Mesenchymal stem cell (in vitro differentiated cells and primary cell): ENCODE data around the gene ACSL5.

Experiments used
- DNase-seq: peaks from one replicate; pipeline ENCODE4 v3.0.0-alpha.2; 2013
- H2AFZ ChIP-seq: one replicate; pipeline ENCODE4 v1.6.1; 2013; ENCODE audit warnings: low read depth, mild to moderate bottlenecking, control low read depth, inconsistent platforms, low read length, moderate library complexity
- H2AK5ac ChIP-seq: 2 replicates; pipeline ENCODE4 v1.6.1; 2013; ENCODE audit warnings: low read length, moderate library complexity, mild to moderate bottlenecking, inconsistent platforms; ENCODE audit not compliant: severe bottlenecking
- H2BK120ac ChIP-seq: one replicate; pipeline ENCODE4 v1.6.1; 2013; ENCODE audit warnings: low read depth, mild to moderate bottlenecking, inconsistent platforms, low read length, moderate library complexity
- H2BK12ac ChIP-seq, 2 experiments: one replicate each; pipeline ENCODE4 v1.6.1; 2013; ENCODE audit warnings: inconsistent platforms in 2 of 2, low read length in 2 of 2, mild to moderate bottlenecking in 2 of 2, moderate library complexity in 2 of 2, control low read depth in 1 of 2
- H2BK15ac ChIP-seq: one replicate; pipeline ENCODE4 v1.6.1; 2013; ENCODE audit warnings: mild to moderate bottlenecking, low read depth, inconsistent platforms; ENCODE audit not compliant: poor library complexity, severe bottlenecking
- H2BK5ac ChIP-seq: 2 replicates; pipeline ENCODE4 v1.6.1; 2013; ENCODE audit warnings: low read depth, mild to moderate bottlenecking, low read length, control low read depth, inconsistent platforms; ENCODE audit not compliant: poor library complexity, severe bottlenecking
- H3K14ac ChIP-seq, 2 experiments: one replicate each; pipeline ENCODE4 v1.6.1; 2013; ENCODE audit warnings: inconsistent platforms in 2 of 2, low read length in 2 of 2, control low read depth in 1 of 2, mild to moderate bottlenecking in 1 of 2, moderate library complexity in 1 of 2
- H3K18ac ChIP-seq, 2 experiments: one replicate each; pipeline ENCODE4 v1.6.1; 2013; ENCODE audit warnings: inconsistent platforms in 2 of 2, low read length in 2 of 2, control low read depth in 1 of 2, low read depth in 1 of 2, mild to moderate bottlenecking in 1 of 2
- H3K23ac ChIP-seq, 2 experiments: one replicate each; pipeline ENCODE4 v1.6.1; 2013; ENCODE audit warnings: inconsistent platforms in 2 of 2, low read length in 2 of 2, mild to moderate bottlenecking in 2 of 2, moderate library complexity in 2 of 2, control low read depth in 1 of 2
- H3K27ac ChIP-seq: 2 replicates; pipeline ENCODE4 v1.5.1; 2013; ENCODE audit warnings: mild to moderate bottlenecking, moderate library complexity, low read length, control low read depth, inconsistent platforms; ENCODE audit not compliant: poor library complexity, severe bottlenecking
- H3K27me3 ChIP-seq, 2 experiments: 2 replicates each; pipeline versions ENCODE4 v1.6.1 to v1.7.0; 2013; ENCODE audit warnings: low read length in 2 of 2, mild to moderate bottlenecking in 2 of 2, moderate library complexity in 2 of 2, control low read depth in 1 of 2, inconsistent platforms in 1 of 2; ENCODE audit not compliant: control insufficient read depth in 1 of 2, insufficient read depth in 1 of 2
- H3K36me3 ChIP-seq, 2 experiments: 2 replicates each; pipeline versions ENCODE4 v1.6.1 to v1.7.0; 2013; ENCODE audit warnings: low read length in 2 of 2, control low read depth in 1 of 2, inconsistent platforms in 1 of 2, low read depth in 1 of 2, mild to moderate bottlenecking in 1 of 2; ENCODE audit not compliant: insufficient read depth in 2 of 2, control insufficient read depth in 1 of 2
- H3K4ac ChIP-seq, 2 experiments: one replicate each; pipeline ENCODE4 v1.6.1; 2013; ENCODE audit warnings: inconsistent platforms in 2 of 2, low read length in 2 of 2, mild to moderate bottlenecking in 2 of 2, moderate library complexity in 2 of 2, control low read depth in 1 of 2, low read depth in 1 of 2
- H3K4me1 ChIP-seq: 2 replicates; pipeline ENCODE4 v1.6.1; 2013; ENCODE audit warnings: low read depth, low read length, control low read depth; ENCODE audit not compliant: control insufficient read depth, insufficient read depth
- H3K4me2 ChIP-seq: 2 replicates; pipeline ENCODE4 v1.6.1; 2013; ENCODE audit warnings: low read length, mild to moderate bottlenecking, inconsistent platforms; ENCODE audit not compliant: poor library complexity, severe bottlenecking
- H3K4me3 ChIP-seq, 2 experiments: 2 replicates each; pipeline versions ENCODE4 v1.5.1 to v1.7.0; 2013; ENCODE audit warnings: low read length in 2 of 2, mild to moderate bottlenecking in 2 of 2, control low read depth in 1 of 2, low read depth in 1 of 2; ENCODE audit not compliant: insufficient read depth in 1 of 2
- H3K79me1 ChIP-seq: replicated peaks from 2 replicates; pipeline ENCODE4 v1.6.1; 2013; ENCODE audit warnings: mild to moderate bottlenecking, control low read depth, low read length, inconsistent platforms; ENCODE audit not compliant: poor library complexity, severe bottlenecking
- H3K9ac ChIP-seq: 2 replicates; pipeline ENCODE4 v1.7.0; 2013; ENCODE audit warnings: mild to moderate bottlenecking, low read length, moderate library complexity
- H3K9me3 ChIP-seq: 2 replicates; pipeline ENCODE4 v1.7.0; 2013; ENCODE audit warnings: mild to moderate bottlenecking, low read length; ENCODE audit not compliant: control insufficient read depth
- H4K8ac ChIP-seq: one replicate; pipeline ENCODE4 v1.6.1; 2013; ENCODE audit warnings: inconsistent platforms, mild to moderate bottlenecking, low read length, moderate library complexity
- H4K91ac ChIP-seq: one replicate; pipeline ENCODE4 v1.6.1; 2013; ENCODE audit warnings: mild to moderate bottlenecking, low read length, inconsistent platforms
- WGBS: methylation state at CpG from one replicate; pipeline ENCODE4 v1.1.7; 2013; ENCODE audit warnings: mixed read lengths; 5-methylcytosine and 5-hydroxymethylcytosine counted together

Gene ACSL5

DNA sequence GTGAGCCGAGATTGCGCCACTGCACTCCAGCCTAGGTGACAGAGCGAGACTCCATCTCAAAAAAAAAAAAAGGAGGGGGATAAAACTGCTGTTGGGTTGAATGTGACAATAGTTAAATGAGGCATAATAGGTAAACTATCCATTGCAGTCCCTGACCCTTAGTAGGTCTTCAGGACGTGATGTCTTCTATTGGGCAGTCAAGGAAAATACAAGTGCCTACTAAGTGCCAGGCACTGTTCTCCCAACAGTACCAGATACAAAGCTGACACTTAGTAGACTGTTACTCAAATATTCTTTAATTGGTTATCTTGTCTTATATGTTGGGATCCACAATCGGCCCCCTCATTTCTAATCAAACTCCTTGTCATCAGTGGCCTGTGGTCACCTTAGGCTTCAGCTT, 27.1 kb upstream of the ACSL5 start:
- WGBS: 91% methylated on average over 5 of the region's 5 CpGs
- no peak overlapping the region for H2BK12ac ChIP-seq
- no peak overlapping the region for H3K4me2 ChIP-seq
- no peak overlapping the region for H2AFZ ChIP-seq
- H3K27ac ChIP-seq: no peak overlapping the region
- no peak overlapping the region for H4K8ac ChIP-seq
- H4K91ac ChIP-seq: no peak overlapping the region
- H3K18ac ChIP-seq: no peak overlapping the region
- H3K9me3 ChIP-seq: no peaks in the 10 kb centered on the region
- H3K4ac ChIP-seq: no peak overlapping the region
- H2AK5ac ChIP-seq: no peak overlapping the region
- no peak overlapping the region for H2BK120ac ChIP-seq
- H2BK15ac ChIP-seq: no peak overlapping the region
- H3K4me1 ChIP-seq: no peaks in the 10 kb centered on the region
- DNase-seq: no peak
- H3K9ac ChIP-seq: no peak overlapping the region
- no peak overlapping the region for H3K14ac ChIP-seq
- no peaks in the 10 kb centered on the region for H3K36me3 ChIP-seq
- H3K79me1 ChIP-seq: no peaks in the 10 kb centered on the region
- no peak overlapping the region for H3K23ac ChIP-seq
- no peak overlapping the region for H3K4me3 ChIP-seq
- H2BK5ac ChIP-seq: no peak overlapping the region
- H3K27me3 ChIP-seq: peaks cover 0 to 6% of the 10 kb centered on the region in 2 experiments

- Histone ChIP-seq H3K9ac (no peak overlapping the region), H2BK15ac (no peak overlapping the region), H3K23ac (no peak overlapping the region), H2BK5ac (no peak overlapping the region), H2BK12ac (no peak overlapping the region), H2AFZ (no peak overlapping the region), H3K4ac (no peak overlapping the region), H3K36me3 (no peaks in the 10 kb centered on the region), H3K4me2 (no peak overlapping the region), H3K9me3 (no peaks in the 10 kb centered on the region), H3K27ac (no peak overlapping the region), H3K79me1 (no peaks in the 10 kb centered on the region), H3K4me3 (no peak overlapping the region), H4K91ac (no peak overlapping the region), H3K27me3 (peaks cover 0 to 6% of the 10 kb centered on the region in 2 experiments), H4K8ac (no peak overlapping the region), H3K14ac (no peak overlapping the region), H2AK5ac (no peak overlapping the region), H2BK120ac (no peak overlapping the region), H3K4me1 (no peaks in the 10 kb centered on the region), H3K18ac (no peak overlapping the region)
- 87% methylated on average over 10 of the region's 12 CpGs for WGBS
- no peak for DNase-seq
These were observed 25.9 kb upstream of the ACSL5 start for GRCh38 chr10:112347709-112348671.

GRCh38 chr10:112348759-112349158, 25.2 kb upstream of the ACSL5 start:
- no peak overlapping the region for H3K18ac ChIP-seq
- H3K14ac ChIP-seq: no peak overlapping the region
- H4K91ac ChIP-seq: no peak overlapping the region
- no peak overlapping the region for H3K4ac ChIP-seq
- H4K8ac ChIP-seq: no peak overlapping the region
- no peak overlapping the region for H2BK12ac ChIP-seq
- no peaks in the 10 kb centered on the region for H3K79me1 ChIP-seq
- peaks cover 0 to 6% of the 10 kb centered on the region in 2 experiments for H3K27me3 ChIP-seq
- H3K4me1 ChIP-seq: no peaks in the 10 kb centered on the region
- H3K9me3 ChIP-seq: no peaks in the 10 kb centered on the region
- WGBS: no CpG with 5 or more reads among the region's 1 CpG
- no peak overlapping the region for H3K4me2 ChIP-seq
- DNase-seq: no peak
- no peak overlapping the region for H3K9ac ChIP-seq
- no peak overlapping the region for H3K4me3 ChIP-seq
- no peak overlapping the region for H2AK5ac ChIP-seq
- H3K27ac ChIP-seq: no peak overlapping the region
- no peaks in the 10 kb centered on the region for H3K36me3 ChIP-seq
- no peak overlapping the region for H2BK15ac ChIP-seq
- H2BK5ac ChIP-seq: no peak overlapping the region
- H3K23ac ChIP-seq: no peak overlapping the region
- no peak overlapping the region for H2BK120ac ChIP-seq
- no peak overlapping the region for H2AFZ ChIP-seq

DNA sequence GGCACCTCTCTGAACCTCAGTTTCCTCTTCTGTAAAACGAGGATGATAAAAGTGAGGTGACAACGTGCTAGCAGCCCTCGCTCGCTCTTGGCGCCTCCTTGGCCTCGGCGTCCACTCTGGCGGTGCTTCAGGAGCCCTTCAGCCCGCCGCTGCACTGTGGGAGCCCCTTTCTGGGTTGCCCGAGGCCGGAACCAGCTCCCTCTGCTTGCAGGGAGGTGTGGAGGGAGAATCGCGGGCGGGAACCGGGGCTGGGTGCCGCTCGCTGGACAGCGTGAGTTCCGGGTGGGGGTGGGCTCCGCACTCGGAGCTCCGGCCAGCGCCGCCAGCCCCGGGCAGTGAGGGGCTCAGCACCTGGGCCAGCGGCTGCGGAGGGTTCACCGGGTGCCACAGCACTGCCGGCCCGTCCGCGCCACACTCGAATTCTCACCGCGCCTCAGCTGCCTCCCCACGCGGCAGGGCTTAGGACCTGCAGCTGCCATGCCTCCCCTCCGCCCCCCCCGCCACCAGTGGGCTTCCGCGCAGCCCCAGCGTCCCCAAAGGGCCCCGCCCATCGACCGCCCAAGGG, 24.3 kb upstream of the ACSL5 start:
- Histone ChIP-seq H2AFZ (no peak overlapping the region), H2AK5ac (no peak overlapping the region), H3K4me1 (no peaks in the 10 kb centered on the region), H3K27ac (no peak overlapping the region), H3K4me3 (no peak overlapping the region), H2BK5ac (no peak overlapping the region), H3K36me3 (no peaks in the 10 kb centered on the region), H3K9me3 (no peaks in the 10 kb centered on the region), H3K27me3 (peaks cover 0 to 6% of the 10 kb centered on the region in 2 experiments), H3K9ac (no peak overlapping the region), H3K79me1 (no peaks in the 10 kb centered on the region), H2BK12ac (no peak overlapping the region), H2BK120ac (no peak overlapping the region), H3K4ac (no peak overlapping the region), H3K4me2 (no peak overlapping the region), H2BK15ac (no peak overlapping the region), H3K18ac (no peak overlapping the region), H4K8ac (no peak overlapping the region), H4K91ac (no peak overlapping the region), H3K14ac (no peak overlapping the region), H3K23ac (no peak overlapping the region)
- 96% methylated on average over 43 of the region's 46 CpGs for WGBS
- no peak for DNase-seq
